Calu3 (cell line): ENCODE results near the gene CD47. TPM values are rescaled to one million over a fixed set of nuclear protein-coding genes. Genes with fewer than 3 reads are reported as not detected.

Experiments used
- BruUV-seq: library from RNA; stranded (reverse); fragments of 400-500 nt; replicated peaks from 2 replicates; lab custom pipeline; 2021; lab: Mats Ljungman, UMichigan
- CTCF ChIA-PET: fragments of 300-600 bp; sonication (Branson Sonifier 250); formaldehyde crosslinking; loops from one replicate; lab custom pipeline; 2022; ENCODE audit warnings: antibody characterized with exemption; lab: Charles Lee
- DNase-seq: peaks from one replicate; pipeline ENCODE4 v3.0.0; 2022
- H3K27ac Mint-ChIP-seq: one replicate; pipeline ENCODE4 v1.8.0; 2022; ENCODE audit warnings: mixed read lengths; ENCODE audit not compliant: unreplicated experiment
- H3K27me3 Mint-ChIP-seq: one replicate; pipeline ENCODE4 v1.8.0; 2022; ENCODE audit warnings: mixed read lengths; ENCODE audit not compliant: unreplicated experiment
- H3K36me3 Mint-ChIP-seq: one replicate; pipeline ENCODE4 v1.8.0; 2022; ENCODE audit warnings: mild to moderate bottlenecking, moderate library complexity, mixed read lengths; ENCODE audit not compliant: insufficient read depth, unreplicated experiment
- H3K4me1 Mint-ChIP-seq: one replicate; pipeline ENCODE4 v1.8.0; 2022; ENCODE audit warnings: mild to moderate bottlenecking, low read depth, mixed read lengths; ENCODE audit not compliant: unreplicated experiment
- H3K4me3 Mint-ChIP-seq: one replicate; pipeline ENCODE4 v1.8.0; 2022; ENCODE audit warnings: mild to moderate bottlenecking, low read depth, moderate library complexity, mixed read lengths; ENCODE audit not compliant: unreplicated experiment
- H3K9me3 Mint-ChIP-seq: one replicate; pipeline ENCODE4 v1.8.0; 2022; ENCODE audit warnings: low read depth, mixed read lengths; ENCODE audit not compliant: unreplicated experiment
- intact Hi-C: fragments of 100-400 bp; cut with micrococcal nuclease; formaldehyde crosslinking; loops from one replicate; pipeline ENCODE4 v1.10.0; 2022; ENCODE audit not compliant: unreplicated experiment
- total RNA-seq: library from RNA; stranded (reverse); gene quantifications from 2 replicates; pipeline ENCODE4 v1.2.3, GENCODE V29; 2022
- TF ChIP-seq, protein P1 (sequence below): fragments of 200-600 bp; IDR thresholded peaks from one replicate; pipeline ENCODE4 v1.8.0; 2022; ENCODE audit warnings: antibody characterized with exemption; ENCODE audit not compliant: unreplicated experiment

The CD47 gene
- total RNA-seq, 1 experiment from 2014 or later: 174 TPM

DNA sequence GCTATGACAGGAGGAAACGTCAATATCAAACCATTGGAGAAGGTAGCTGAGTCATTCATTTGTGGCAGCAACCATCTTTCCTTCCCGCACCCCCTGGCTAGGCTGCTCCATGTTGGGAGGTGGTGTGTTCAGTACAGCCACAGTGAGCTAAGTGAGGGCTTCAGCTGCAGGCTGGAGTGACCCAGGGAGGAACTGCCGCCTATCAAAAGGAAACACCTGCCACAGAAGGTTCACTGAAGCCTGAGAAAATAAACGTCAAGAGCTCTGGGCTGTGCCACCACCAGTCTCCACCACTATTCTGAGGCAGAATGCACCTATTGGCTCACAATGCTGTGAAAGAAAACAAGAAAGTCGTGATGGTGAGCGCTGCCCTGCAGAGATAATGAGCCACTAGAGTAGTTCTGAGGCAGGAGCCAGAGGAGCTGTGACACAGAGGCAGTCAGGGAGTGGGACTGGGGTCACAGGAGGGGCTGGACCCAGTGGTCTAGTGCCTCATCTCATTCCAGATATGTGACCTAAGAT lies 34.8 kb upstream of the CD47 start:
- CTCF ChIA-PET: no interaction called here
- no TSS peak for BruUV-seq
- Mint-ChIP-seq H3K36me3 (no peaks in the 10 kb centered on the region), H3K4me3 (no peak overlapping the region), H3K4me1 (peaks cover 30% of the 10 kb centered on the region), H3K27me3 (no peaks in the 10 kb centered on the region), H3K27ac (no peak overlapping the region), H3K9me3 (peaks cover 5% of the 10 kb centered on the region)
- no peak for DNase-seq
- intact Hi-C loops: no loop called here
- TF ChIP-seq, protein P1, sequence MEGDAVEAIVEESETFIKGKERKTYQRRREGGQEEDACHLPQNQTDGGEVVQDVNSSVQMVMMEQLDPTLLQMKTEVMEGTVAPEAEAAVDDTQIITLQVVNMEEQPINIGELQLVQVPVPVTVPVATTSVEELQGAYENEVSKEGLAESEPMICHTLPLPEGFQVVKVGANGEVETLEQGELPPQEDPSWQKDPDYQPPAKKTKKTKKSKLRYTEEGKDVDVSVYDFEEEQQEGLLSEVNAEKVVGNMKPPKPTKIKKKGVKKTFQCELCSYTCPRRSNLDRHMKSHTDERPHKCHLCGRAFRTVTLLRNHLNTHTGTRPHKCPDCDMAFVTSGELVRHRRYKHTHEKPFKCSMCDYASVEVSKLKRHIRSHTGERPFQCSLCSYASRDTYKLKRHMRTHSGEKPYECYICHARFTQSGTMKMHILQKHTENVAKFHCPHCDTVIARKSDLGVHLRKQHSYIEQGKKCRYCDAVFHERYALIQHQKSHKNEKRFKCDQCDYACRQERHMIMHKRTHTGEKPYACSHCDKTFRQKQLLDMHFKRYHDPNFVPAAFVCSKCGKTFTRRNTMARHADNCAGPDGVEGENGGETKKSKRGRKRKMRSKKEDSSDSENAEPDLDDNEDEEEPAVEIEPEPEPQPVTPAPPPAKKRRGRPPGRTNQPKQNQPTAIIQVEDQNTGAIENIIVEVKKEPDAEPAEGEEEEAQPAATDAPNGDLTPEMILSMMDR: no peak

DNA sequence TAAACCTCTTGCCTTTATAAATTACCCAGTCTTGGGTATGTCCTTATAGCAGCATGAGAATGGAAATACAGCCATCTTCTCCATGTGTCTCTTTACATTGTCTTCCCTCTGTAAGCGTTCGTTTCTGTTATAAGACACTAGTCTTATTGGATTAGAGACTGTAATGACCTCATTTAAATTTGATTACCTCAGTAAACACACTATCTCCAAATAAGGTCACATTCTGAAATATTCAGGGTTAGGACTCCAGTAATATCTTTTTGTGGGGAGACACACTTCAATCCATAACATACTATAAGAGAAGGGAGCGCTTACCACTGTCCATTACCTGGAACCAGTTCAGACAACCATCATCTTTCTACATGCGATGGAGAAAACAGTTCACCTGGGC lies 34.3 kb upstream of the CD47 start:
- no peak for DNase-seq
- CTCF ChIA-PET: no interaction called here
- Mint-ChIP-seq H3K4me1 (peaks cover 28% of the 10 kb centered on the region), H3K27me3 (no peaks in the 10 kb centered on the region), H3K4me3 (no peak overlapping the region), H3K36me3 (no peaks in the 10 kb centered on the region), H3K27ac (no peak overlapping the region), H3K9me3 (peaks cover 5% of the 10 kb centered on the region)
- no TSS peak for BruUV-seq
- intact Hi-C loops: no loop called here
- TF ChIP-seq, protein P1: no peak

DNA sequence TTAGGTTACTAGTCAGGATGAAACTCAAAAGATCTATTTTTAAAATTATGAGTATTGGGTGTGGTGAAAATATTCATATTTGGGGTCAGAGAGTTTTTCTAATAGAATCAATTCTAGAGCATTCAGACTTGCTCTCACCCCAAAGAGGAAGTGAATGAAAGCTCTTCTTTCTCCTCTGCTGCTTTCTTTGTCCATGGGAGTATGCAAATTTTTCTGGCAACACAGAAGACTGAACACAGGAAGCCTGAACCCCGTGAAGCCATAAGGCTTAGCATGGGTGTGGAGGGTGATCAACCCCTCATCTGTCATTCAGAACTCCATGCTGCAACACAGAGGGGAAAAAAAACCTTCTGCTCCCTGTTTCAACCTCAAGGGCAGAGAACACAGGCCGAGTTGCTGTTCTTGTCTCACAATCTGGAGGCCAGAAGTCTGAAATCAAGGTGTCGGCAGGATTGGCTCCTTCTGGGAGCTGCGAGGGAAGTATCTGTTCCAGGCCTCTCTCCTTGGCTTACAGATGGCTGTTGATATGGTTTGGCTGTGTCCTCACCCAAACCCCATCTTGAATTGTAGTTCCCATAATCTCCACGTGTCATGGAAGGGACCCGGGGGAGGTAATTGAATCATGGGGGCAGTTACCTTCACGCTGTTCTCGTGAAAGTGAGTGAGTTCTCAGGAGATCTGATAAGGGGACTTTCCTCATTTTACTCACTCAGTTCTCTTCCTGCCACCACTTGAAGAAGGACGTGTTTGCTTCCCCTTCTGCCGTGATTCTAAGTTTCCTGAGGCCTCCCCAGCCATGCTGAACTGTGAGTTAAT lies 33.7 kb upstream of the CD47 start:
- no TSS peak for BruUV-seq
- H3K27ac Mint-ChIP-seq: no peak overlapping the region
- H3K27me3 Mint-ChIP-seq: no peaks in the 10 kb centered on the region
- no peak overlapping the region for H3K4me3 Mint-ChIP-seq
- TF ChIP-seq, protein P1: no peak
- no peak for DNase-seq
- intact Hi-C loops: no loop called here
- H3K9me3 Mint-ChIP-seq: peaks cover 5% of the 10 kb centered on the region
- CTCF ChIA-PET: no interaction called here
- peaks cover 28% of the 10 kb centered on the region for H3K4me1 Mint-ChIP-seq
- no peaks in the 10 kb centered on the region for H3K36me3 Mint-ChIP-seq

DNA sequence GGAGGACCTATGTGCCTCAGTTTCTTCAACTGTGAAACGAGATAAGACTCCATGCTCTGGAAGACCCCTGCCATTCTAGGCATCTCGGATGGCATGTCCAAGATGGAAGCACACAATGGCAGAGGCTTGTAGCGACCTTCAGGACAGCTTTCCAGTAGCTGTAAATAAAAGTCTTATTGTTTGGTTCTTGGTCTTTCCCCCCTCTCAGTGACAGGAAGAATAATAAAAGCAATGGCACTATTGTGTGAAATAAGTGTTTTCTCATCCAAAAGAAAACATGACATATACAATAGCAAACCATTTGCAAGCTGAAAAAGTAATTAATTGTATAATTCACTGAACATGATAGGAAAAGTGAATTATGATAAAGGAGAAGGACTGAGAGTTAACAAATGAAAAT lies 32.5 kb upstream of the CD47 start:
- CTCF ChIA-PET: no interaction called here
- TF ChIP-seq, protein P1: no peak
- intact Hi-C loops: no loop called here
- no peak for DNase-seq
- Mint-ChIP-seq H3K4me1 (peaks cover 24% of the 10 kb centered on the region), H3K4me3 (no peak overlapping the region), H3K27ac (no peak overlapping the region), H3K9me3 (peaks cover 2% of the 10 kb centered on the region), H3K27me3 (no peaks in the 10 kb centered on the region), H3K36me3 (no peaks in the 10 kb centered on the region)
- BruUV-seq: no TSS peak
